COR-L47 (cell line): ENCODE results near the gene EIF4E3.

Source experiments
- DNase-seq: peaks from one replicate; lab custom pipeline; 2025; lab: John Stamatoyannopoulos, UW

EIF4E3 gene

DNA sequence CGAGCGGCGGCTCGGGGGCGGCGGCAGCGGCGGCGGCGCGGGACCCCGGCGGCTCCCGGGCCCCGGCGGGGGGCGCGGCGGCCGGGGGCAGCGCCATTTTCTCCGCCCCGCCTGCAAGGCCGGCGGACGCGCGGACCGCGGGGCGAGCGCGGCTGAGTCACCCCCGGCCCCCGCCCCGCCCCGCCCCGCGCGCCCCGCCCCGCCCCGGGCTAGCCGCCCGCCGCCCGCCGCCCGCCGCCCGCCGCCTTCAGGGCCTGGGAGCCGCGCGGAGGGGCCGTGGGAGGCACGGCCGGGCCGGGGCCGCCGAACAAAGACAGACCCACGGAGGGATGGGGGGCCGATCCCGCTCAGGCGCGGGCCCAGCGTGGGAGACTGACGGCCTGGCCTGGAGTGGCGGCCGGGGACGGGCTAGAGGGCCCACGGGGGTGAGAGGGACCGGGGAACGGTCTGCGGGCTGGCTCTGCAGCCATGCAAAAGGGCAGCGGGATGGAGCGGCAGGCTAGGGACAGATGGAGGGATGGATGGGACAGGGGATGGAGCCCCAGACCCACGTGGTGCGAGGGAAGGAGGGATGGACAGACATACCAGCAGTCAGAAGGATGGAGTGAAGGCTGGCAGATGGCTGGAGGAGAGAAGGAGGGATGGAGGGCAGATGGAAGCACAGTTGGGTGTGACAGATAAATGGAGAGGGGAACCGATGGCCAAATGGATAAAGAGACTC is at the start of gene EIF4E3:
Gene EIF4E3 (minus strand): TSS at position 132 of the 721 bp plus-strand sequence. CDS start 35 bp downstream, at position 97.
- DNase-seq: peak; percentile 6

DNA sequence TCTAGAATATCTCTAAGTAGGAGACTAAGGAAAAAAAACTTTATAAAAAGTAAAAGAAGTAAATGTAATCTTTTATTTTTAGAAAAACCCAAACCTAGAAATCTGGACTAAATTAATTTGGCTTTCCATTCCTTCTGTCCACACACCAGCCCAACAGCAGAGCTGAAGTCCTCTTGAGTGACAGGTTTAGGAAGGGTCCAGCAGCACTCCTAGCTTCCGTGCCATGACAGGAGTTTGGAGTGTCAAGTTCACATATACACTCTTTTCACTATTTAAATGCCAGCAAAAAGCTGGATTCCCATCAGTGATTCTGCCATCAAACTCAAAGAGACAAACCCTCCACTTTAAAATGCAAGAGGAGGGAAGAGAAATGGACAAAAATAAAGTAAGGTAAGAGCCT is 46.7 kb upstream of the EIF4E3 start:
- DNase-seq: no peak

DNA sequence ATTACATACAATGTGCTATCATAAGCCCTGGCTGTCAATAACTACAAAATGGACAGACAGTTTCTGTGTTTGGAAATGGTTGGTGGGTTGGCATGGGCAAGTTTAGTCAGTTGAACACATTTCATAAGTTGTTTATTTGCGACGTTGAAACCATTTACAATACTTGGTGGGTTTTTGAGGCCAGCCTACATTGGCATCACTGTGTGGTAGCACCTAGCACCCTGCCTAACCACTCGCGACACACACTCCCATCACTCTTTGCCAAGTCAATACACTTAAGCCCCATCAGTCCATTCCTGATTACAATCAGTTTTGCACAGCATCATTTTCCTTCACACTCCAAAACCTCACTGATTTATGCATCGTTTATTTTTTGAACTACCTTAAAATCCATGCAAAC is 45.9 kb upstream of the EIF4E3 start:
- DNase-seq: no peak

DNA sequence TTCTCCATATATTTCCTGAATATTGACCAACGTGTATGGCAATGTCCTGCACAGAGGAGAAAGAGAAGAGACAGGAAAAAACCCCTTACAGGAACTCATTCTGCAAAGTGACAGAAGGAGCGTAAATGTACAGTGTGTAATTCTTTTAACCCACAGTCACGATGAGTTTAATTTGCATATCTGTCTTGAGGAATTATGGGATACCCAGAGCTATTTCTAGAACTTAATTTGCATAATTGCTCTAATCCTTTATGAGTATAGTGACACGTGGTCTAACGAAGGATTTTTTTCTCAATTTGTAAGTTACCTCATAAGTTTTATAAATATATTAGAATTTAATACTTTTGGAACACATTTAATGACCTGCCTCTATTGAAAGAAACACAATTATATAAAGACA is 38.2 kb upstream of the EIF4E3 start:
- DNase-seq: no peak

DNA sequence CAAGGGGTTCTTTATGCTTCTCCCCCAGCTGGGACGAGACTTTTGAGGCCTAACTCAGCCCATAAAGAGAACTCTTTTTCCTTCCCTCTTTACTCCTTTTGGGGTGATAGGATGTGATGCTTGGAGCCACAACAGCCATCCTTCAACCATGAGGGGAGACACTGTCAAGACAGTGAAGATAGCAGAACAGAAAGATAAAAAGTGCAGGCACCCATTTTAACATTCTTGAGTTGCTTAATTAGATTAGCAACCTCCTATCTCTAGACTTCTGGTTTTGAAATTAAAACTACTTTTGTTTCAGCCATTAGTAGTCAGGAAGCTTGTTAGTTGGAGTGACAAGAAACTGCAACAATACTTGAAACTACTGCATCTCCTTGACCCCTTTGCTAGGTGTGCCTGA is 34.9 kb upstream of the EIF4E3 start:
- DNase-seq: no peak

DNA sequence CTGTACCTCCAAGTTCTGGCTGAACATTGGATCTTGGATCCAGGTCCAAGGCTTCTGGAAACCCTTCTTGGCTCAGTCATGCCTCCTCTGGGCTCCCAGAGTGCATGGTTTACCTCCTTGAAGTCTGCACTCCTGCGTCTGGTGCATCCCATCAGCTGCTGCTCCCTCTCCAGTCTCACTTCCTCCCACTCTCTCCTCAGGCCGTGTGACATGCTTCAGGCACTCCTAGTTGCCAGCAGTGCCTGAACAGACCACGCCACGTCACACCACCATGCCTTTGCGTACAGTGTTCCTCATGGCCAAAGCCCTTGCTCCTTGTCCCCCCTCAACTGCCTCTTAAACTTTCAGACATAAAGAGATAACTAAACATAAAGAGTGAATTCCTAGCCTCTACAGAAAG is 34.2 kb upstream of the EIF4E3 start:
- DNase-seq: no peak

DNA sequence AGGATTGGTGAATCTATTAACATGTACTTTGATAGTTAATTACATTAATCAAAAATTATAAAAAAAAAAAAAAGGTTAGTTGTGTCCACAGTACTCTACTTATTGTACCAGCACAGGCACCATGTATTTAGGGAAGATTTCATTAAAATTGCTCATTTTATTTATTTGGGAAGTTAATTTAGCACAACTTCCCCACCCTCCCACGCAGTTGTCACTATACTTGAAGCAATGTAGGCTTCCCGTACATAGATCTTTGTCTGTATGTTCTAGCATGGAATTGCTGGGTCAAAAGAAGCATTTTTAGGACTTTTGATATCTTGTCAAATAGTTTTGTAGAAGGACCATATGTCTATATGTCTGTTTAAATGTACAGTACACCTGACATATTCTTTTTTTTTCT is 32.9 kb upstream of the EIF4E3 start:
- no peak for DNase-seq

DNA sequence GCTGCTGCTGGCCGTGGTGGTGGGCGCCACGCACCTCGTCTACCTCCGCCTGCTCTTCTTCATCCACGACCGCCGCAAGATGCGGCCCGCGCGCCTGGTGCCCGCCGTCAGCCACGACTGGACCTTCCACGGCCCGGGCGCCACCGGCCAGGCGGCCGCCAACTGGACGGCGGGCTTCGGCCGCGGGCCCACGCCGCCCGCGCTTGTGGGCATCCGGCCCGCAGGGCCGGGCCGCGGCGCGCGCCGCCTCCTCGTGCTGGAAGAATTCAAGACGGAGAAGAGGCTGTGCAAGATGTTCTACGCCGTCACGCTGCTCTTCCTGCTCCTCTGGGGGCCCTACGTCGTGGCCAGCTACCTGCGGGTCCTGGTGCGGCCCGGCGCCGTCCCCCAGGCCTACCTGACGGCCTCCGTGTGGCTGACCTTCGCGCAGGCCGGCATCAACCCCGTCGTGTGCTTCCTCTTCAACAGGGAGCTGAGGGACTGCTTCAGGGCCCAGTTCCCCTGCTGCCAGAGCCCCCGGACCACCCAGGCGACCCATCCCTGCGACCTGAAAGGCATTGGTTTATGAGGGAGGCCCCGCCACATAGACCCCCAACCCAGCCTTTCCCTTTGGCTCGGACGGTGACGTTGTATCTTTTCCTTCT is 29.5 kb upstream of the EIF4E3 start:
- no peak for DNase-seq

DNA sequence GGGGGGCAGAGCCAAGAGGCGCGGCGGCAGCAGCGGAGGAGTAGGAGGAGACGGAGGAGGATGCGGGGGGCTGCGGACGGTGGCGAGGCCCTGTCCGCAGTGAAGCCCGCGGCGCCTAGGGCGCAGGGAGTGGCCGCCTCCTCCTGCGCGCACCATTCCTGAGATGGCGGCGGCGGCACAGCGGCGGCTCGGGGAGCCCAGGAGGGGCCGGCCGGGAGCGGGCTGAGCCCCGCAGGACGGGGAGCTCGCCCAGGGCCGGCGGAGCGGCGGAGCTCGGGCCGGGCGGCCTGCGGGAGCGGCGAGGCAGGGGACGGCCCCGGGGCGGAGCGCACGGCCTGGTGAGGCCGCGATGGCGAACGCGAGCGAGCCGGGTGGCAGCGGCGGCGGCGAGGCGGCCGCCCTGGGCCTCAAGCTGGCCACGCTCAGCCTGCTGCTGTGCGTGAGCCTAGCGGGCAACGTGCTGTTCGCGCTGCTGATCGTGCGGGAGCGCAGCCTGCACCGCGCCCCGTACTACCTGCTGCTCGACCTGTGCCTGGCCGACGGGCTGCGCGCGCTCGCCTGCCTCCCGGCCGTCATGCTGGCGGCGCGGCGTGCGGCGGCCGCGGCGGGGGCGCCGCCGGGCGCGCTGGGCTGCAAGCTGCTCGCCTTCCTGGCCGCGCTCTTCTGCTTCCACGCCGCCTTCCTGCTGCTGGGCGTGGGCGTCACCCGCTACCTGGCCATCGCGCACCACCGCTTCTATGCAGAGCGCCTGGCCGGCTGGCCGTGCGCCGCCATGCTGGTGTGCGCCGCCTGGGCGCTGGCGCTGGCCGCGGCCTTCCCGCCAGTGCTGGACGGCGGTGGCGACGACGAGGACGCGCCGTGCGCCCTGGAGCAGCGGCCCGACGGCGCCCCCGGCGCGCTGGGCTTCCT is 28.8 kb upstream of the EIF4E3 start, which contains the start of gene GPR27:
Gene GPR27 (plus strand): TSS at position 155 of the 909 bp plus-strand sequence. CDS start 195 bp downstream, at position 350.
- DNase-seq: no peak

DNA sequence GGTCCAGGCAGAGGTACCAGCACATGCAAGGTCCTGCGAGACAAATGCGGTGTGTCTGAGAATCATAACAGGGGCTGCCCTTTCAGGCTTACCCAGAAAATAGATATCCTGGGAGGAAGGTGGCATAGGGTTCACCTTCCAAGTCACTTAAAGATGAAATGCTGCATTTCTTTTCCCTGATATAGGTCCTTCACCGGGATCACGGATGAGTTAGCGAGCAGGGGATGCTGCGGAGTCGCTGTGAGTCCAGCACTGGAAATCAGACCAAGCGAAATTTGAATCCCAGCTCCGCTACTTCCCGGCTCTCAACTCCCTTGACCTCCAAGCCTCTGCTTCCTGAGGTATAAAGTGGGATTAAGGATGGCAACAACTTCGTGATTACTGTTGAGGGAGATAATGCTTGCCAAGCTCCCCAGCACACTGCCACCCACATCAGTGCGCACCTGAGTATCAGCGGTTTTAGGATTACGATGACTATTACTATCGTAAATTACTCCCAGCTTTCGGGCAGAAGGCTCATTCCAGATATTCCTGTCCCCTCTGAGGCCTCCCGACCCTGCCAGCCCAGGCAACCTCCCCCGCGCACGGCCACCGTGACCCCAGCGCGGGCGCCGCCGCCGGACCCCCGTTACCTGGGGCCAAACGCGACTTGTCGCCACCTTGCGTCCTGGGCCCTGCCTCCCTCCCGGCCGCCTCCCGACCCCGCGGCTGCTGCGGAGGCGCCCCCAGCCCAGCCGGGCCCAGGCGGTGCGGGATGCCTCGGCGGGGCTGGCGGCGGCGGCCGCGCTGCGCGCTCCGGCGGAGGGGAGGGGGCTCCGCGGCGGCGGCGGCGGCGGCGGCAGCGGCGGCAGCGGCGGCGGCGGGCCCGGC is 27.9 kb upstream of the EIF4E3 start:
- no peak for DNase-seq

DNA sequence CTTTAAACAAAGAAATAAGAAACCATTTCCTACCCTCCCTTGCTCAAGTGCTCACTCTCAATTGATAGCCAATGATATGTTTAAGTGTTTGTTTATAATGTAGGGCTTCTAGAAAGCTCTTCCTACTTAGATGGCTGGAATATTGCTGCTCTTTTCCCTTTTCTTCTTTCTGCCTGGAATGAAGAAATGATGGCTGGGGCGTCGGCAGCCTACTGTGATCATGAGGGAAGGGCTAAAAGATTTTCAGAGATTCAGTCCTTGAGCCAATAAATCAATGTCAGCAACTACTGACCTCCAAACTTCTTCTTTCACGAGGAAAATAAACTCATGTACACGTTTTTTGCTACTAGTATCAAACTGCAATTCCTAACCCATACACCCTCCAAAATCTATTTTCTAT is 26.4 kb upstream of the EIF4E3 start:
- no peak for DNase-seq

DNA sequence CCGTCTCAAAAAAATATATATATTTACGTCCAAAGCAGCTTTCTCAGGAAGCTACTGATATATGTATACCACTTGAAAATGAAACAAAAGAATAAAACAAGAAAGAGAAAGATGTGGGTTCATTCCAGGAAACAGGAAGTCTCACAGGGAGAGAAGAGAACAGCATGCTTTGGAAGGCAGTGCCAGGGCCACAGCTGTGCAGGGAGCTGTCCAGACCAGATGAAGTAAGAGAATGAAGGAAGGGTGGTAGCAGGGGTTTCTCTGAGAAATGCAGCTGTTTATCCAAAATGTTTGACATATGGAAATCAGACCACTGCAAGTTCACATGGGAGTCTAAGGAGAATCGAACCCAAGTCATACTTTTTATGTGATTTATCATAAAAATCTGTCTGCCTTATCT is 19.5 kb upstream of the EIF4E3 start:
- no peak for DNase-seq

DNA sequence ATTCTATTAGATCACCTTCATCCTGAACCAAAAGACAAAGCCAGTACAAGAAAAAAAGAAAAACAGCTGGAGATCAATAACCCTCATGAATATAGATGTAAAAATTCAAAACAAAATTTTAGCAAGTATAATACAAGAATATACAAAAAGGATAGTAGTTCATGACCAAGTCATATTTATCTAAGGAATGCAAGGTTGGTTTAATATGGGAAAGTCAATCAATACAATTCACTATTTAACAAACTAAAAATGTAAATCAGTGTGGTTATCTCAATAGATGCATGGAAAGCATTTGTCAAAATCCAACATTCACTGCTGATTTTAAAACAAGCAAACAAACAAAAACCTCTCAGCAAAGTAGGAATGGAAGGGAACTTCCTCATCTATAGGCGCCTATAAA is 17.4 kb upstream of the EIF4E3 start:
- no peak for DNase-seq

DNA sequence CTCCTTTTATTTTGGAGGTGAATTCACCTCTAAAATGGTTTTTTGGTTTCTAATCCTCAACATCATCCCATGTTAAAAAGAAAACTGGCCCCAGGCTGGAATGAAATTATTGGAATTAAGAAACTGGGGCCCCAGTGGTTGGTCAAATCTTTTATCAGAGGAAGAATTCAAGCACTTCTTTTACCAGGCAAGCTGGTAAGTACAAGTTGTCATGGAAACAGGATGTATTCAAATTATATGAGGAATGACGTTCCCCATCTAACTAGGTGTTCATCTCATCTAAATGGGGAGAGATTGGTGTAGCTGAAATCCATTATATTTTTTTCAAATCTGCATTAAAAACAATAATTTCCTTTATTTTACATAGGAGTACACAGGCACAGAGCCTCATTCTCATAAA is 9.7 kb upstream of the EIF4E3 start:
- no peak for DNase-seq

DNA sequence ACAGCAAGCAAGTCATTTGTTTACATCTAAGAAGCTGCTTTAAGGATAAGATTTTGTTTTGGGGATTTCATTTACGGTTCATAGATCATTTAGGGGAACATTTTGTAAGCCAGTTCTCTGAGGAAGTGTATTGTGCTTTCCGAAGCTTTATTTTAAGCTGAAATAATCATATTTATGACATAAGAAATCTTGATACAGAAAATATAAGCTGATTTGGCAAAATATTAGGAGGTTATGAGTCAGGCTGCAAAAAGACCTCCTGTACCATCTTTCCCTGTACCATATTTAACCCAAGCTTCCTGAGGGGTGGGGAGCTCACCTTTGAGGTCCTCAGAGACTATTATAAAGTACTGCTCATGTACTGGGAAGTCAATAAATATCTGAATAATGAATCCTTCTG is 8.1 kb upstream of the EIF4E3 start:
- no peak for DNase-seq

DNA sequence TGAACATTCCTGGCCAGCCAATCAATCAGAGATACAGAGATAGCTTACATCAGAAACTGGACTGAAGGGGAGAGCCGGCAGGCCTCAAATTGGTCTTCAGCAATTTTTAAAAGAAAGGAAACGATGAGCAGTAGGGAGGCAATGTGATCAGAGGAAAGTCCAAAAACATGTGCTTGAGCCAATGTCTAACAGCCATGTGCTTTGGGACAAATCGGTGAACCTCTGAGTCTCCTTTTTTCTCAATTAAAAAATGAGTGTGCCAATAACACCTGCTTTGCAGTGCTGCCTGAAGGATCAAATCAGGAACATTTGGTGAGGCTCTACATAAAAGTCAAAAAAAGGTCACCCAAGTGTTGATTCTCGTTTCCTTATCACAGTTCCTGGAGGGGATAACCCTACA is 7.4 kb upstream of the EIF4E3 start:
- DNase-seq: no peak

DNA sequence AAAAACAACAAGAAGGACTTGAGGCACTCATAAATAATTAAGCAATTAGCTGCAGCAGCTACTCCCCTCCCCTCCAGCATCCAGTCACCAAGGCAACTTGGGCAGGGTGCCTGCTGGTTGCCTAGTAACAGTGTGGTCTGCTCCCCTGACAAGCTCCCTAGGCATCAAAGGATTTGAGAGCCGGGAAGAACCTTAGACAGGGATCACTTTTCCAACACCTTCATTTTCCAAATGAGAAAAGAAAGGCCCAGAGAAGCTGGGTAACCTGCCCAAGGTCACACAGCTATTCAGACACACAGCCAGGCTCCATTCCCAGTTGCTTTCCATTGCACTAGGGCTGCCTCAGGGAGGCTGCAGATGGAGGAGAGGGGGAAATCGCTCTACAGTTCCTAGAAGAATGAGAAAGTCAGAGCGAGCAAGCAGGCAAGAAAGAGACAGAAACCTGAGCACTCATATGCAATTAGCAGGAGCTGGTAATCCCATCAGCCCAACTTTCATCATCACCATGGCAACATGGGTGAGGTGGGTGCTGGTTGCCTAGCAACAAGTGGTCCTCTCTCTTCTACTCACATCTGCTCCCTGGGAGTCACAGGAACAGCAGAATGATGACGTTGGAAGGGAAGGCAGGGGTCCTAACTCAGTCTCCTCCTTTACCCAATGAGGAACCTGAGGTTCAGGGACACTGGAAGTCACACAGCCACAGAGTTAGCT is 3.6 kb upstream of the EIF4E3 start:
- peak; percentile 67 for DNase-seq

DNA sequence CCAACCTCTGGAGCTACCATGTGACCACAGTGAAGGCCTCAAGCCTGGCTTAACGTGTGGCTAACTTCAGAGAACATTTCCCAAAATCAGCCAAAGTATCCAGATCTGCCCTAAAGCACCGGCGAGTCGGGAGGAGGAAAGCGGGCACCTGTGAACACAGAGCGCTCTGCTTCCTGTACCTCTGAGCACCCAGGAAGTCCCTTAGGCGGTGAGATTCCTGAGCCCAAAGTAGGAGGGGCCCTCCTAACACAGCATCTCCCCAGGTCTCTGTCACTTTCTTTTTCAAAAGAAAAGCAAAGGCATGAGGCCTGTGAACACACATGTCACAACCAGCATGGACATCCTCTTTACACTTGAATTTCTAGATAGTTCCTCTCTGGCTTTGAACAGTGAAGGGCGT is 944 bp upstream of the EIF4E3 start:
- no peak for DNase-seq

DNA sequence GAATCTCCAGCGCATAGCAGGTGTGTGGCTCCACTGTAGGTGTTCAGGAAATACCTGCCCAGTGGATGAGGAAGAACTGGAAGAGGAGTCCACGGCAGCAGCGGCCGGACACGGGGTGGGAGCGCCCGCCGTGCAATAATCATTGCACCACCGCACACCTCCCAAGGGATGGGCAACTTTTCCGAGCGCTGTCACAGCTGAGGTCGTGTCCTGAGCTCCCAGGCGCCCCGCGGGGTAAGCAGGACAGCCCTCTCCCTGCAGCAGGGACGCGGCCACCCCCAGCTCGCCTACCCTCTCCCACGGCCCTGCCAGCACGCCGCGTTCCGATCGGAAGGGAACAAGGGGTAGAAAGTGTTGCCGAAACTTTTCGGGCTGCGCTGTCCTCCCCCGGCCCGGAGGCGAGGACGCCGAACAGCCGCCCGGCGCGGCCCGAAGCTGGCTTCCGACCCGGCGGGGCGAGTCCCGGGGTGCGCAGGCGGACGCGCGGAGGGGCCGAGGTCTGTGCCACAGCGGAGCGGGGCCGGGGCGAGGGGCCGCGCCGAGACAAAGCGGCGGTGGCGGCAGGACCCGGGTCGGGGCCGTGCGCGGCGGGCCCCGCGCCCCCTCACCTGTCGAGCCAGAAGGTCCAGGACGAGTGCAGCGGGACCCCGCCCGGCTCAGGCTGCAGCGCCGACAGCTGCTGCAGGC is 475 bp downstream of the EIF4E3 start:
- DNase-seq: no peak

DNA sequence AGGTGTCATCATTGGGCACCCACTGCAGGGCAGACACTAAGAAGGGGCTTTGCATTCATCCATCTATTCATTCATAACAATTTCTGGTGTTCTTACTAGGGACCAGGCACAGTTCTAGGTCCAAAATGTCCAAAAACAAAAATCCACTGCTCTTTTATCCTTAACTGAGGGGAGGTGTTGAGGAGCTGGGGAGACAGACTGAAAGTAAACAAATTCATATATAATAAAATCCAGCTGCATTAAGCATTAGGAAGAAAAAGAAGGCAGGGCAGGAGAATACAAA is 1.1 kb downstream of the EIF4E3 start:
- no peak for DNase-seq
